Measurements from ENCODE around the gene SSH3. TPM values are rescaled to one million over a fixed set of nuclear protein-coding genes. Genes with fewer than 3 reads are reported as not detected.

Gene SSH3
- total RNA-seq, 8 experiments from 2014 or later = 0.54 to 26.8 (median 1.5) TPM

GRCh38 chr11:67262731-67263675 is 40.3 kb upstream of the SSH3 start:
- 0 to 80% (median 30%) methylated on average over 1 to 14 of the region's 22 CpGs; no CpG with 5 or more reads in 2 of the 10 experiments for WGBS, 10 experiments

DNA sequence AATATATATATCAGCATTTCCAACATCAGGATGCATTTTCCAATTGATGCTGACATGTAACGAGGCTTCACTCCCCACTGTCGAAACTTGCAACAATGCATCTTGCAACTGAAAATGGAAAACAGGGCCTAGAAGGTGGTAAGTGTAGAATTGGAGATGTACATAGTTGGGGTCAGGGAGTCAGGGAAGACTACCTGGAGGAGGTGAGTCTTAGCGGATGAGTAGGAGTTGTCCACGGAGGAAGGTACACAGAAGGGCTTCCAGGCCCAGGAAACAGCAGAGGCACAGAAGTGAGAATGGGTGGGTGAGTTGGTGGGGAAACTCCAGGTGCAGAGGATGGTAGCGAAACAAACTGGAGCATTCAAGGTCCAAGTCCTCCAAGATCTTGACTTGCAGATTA is 39.1 kb upstream of the SSH3 start:
- 83 to 100% (median 94%) methylated on average over 1 to 5 of the region's 5 CpGs; no CpG with 5 or more reads in 1 of the 10 experiments for WGBS, 10 experiments
- no peak for ATAC-seq (replicated peaks in 6 of 8)
- Histone ChIP-seq H3K4me1 (replicated peaks in 1 of 2) (peaks cover 13 to 20% of the 10 kb centered on the region in 2 donors), H3K27ac (no peak overlapping the region), H3K4me3 (no peak overlapping the region)
- in situ Hi-C loops (cut with MboI; ENCODE audit: low pct_unique_long_range_greater_than_20kb in 2 of 9, low sequenced_read_pairs in 9 of 9, unreplicated experiment in 9 of 9) = loop anchor here in 1 of 9 experiments (10.0 kb wide), 1 partner anchor 51 kb away; no protein-coding TSS in a partner anchor

More at GRCh38 chr11:67262731-67263675, 40.3 kb upstream of the SSH3 start:
- H3K4me3 ChIP-seq = no peak overlapping the region
- H3K4me1 ChIP-seq (replicated peaks in 1 of 2) = peaks cover 9 to 13% of the 10 kb centered on the region in 2 donors
- no peak overlapping the region for H3K27ac ChIP-seq
- ATAC-seq (replicated peaks in 6 of 8) = peak; percentile 33 to 73 (median 66)
- in situ Hi-C loops (cut with MboI; ENCODE audit: low pct_unique_long_range_greater_than_20kb in 2 of 9, low sequenced_read_pairs in 9 of 9, unreplicated experiment in 9 of 9) = loop anchor here in 1 of 9 experiments (10.0 kb wide), 1 partner anchor 52 kb away; no protein-coding TSS in a partner anchor

- no peak for ATAC-seq (replicated peaks in 6 of 8)
- Histone ChIP-seq H3K4me1 (replicated peaks in 1 of 2) (peaks cover 21 to 27% of the 10 kb centered on the region in 2 donors), H3K4me3 (no peak overlapping the region), H3K27ac (no peak overlapping the region)
- in situ Hi-C loops (cut with MboI; ENCODE audit: low pct_unique_long_range_greater_than_20kb in 2 of 9, low sequenced_read_pairs in 9 of 9, unreplicated experiment in 9 of 9) = loop anchor here in 1 of 9 experiments (10.0 kb wide), 1 partner anchor 50 kb away; no protein-coding TSS in a partner anchor
- 73 to 90% (median 83%) methylated on average over 1 to 2 of the region's 7 CpGs; no CpG with 5 or more reads in 5 of the 10 experiments for WGBS, 10 experiments
These were observed 38.3 kb upstream of the SSH3 start for GRCh38 chr11:67264877-67265632.

- WGBS, 10 experiments = 0 to 66% (median 40%) methylated on average over 1 to 14 of the region's 54 CpGs; no CpG with 5 or more reads in 3 of the 10 experiments
- Histone ChIP-seq H3K4me3 (peak overlapping the region; percentile 70 to 100 (median 85)), H3K4me1 (replicated peaks in 1 of 2) (peaks cover 27 to 35% of the 10 kb centered on the region in 2 donors), H3K27ac (peak overlapping the region; percentile 65 to 88)
- peak; percentile 59 to 67 (median 64) for ATAC-seq (replicated peaks in 6 of 8)
- in situ Hi-C loops (cut with MboI; ENCODE audit: low pct_unique_long_range_greater_than_20kb in 2 of 9, low sequenced_read_pairs in 9 of 9, unreplicated experiment in 9 of 9) = loop anchor here in 1 of 9 experiments (10.0 kb wide), 1 partner anchor 49 kb away; no protein-coding TSS in a partner anchor
These were observed 37.5 kb upstream of the SSH3 start for GRCh38 chr11:67265633-67266448.

GRCh38 chr11:67266449-67267187 is 36.7 kb upstream of the SSH3 start, which contains the start of gene GRK2:
Gene GRK2, plus strand, starts transcription at chr11:67266473. Its CDS starts 227 bp downstream, at chr11:67266700.
- no CpG with 5 or more reads among the region's 103 CpGs for WGBS, 10 experiments
- H3K4me1 ChIP-seq (replicated peaks in 1 of 2) = peaks cover 27 to 32% of the 10 kb centered on the region in 2 donors
- peak within 1 kb of the TSS; percentile 70 to 100 (median 85) for H3K4me3 ChIP-seq
- ATAC-seq (replicated peaks in 6 of 8) = peak; percentile 43 to 56 (median 48)
- in situ Hi-C loops (cut with MboI; ENCODE audit: low pct_unique_long_range_greater_than_20kb in 2 of 9, low sequenced_read_pairs in 9 of 9, unreplicated experiment in 9 of 9) = loop anchor here in 1 of 9 experiments (10.0 kb wide), 1 partner anchor 48 kb away; no protein-coding TSS in a partner anchor
- H3K27ac ChIP-seq = peak within 1 kb of the TSS; percentile 65 to 88

- WGBS, 10 experiments = 27 to 94% (median 70%) methylated on average over 1 to 7 of the region's 30 CpGs; no CpG with 5 or more reads in 5 of the 10 experiments
- peak overlapping the region; percentile 70 to 100 (median 85) for H3K4me3 ChIP-seq
- H3K27ac ChIP-seq = peak overlapping the region in 1 of 2 donors; percentile 88
- peak in 5 of 8 experiments; percentile 0 to 17 (median 12) for ATAC-seq (replicated peaks in 6 of 8)
- in situ Hi-C loops (cut with MboI; ENCODE audit: low pct_unique_long_range_greater_than_20kb in 2 of 9, low sequenced_read_pairs in 9 of 9, unreplicated experiment in 9 of 9) = loop anchor here in 1 of 9 experiments (10.0 kb wide), 1 partner anchor 47 kb away; no protein-coding TSS in a partner anchor
- H3K4me1 ChIP-seq (replicated peaks in 1 of 2) = peaks cover 27 to 32% of the 10 kb centered on the region in 2 donors
These were observed 35.9 kb upstream of the SSH3 start for GRCh38 chr11:67267188-67268080.

DNA sequence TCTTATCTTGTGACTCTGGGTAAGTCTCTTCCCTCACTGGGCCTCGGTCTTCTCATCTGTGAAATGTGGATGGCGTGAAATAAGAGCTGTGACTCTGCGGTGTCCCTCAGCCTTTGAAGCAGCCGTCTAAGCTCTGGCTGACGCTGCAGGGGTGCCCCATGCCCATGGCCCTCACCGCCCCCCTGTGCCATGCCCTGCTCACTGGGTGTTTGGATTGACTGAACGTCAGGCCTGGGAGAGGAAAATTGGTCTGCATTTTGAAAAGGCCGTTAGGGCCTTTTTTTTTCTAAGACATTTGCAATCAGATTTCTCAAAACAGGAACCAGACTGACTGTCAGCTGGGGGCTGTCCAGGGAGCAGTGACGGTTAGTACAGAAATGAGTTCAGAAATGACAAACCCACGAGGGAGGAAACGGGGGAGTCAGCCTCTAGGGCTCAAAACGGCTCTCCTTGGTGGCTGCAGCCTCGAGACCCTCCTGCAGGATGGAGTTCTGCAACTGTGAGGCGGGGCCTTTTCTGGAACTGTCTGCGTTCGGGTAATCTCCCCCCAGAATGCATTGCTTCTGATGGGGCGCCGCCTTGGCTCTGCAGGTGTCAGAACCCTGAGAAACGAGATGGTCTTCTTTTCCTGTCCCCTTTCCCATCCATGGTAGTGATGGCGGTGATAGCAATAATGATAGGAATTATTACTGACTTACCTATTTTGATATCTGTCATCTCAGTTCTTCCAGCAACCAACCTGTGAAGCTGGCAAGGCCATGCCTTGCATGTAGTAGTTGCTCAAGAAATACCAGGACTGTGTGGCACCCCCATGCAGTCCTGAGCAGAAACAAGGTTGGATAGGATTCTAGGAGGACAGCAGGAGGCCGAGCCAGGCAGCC is 35.0 kb upstream of the SSH3 start:
- no peak for ATAC-seq (replicated peaks in 6 of 8)
- Histone ChIP-seq H3K27ac (no peak overlapping the region), H3K4me3 (peak overlapping the region in 1 of 5 donors; percentile 6), H3K4me1 (replicated peaks in 1 of 2) (peaks cover 27 to 28% of the 10 kb centered on the region in 2 donors)
- in situ Hi-C loops (cut with MboI; ENCODE audit: low pct_unique_long_range_greater_than_20kb in 2 of 9, low sequenced_read_pairs in 9 of 9, unreplicated experiment in 9 of 9) = loop anchor here in 1 of 9 experiments (10.0 kb wide), 1 partner anchor 46 kb away; no protein-coding TSS in a partner anchor
- 73 to 96% (median 89%) methylated on average over 1 to 9 of the region's 21 CpGs; no CpG with 5 or more reads in 2 of the 10 experiments for WGBS, 10 experiments

DNA sequence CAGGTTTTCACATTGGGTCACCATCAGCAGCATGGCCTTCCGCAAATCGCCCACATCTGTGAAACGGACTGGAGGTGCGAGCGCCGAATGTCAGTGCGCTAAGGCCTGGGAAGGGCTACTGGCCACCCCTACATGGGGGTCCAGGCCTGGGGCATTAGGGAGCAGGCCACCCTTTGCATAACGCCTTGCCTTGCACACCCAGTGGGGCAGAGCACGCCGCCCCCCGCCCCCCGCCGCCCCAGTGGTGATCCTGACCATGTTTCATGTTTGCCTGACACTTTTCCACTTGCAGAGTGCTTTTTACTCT is 34.4 kb upstream of the SSH3 start:
- no peak for ATAC-seq (replicated peaks in 6 of 8)
- WGBS, 10 experiments = 100% methylated on average over 2 of the region's 13 CpGs; no CpG with 5 or more reads in 8 of the 10 experiments

GRCh38 chr11:67269401-67270255 is 33.7 kb upstream of the SSH3 start:
- no peak for ATAC-seq (replicated peaks in 6 of 8)
- 30 to 80% (median 46%) methylated on average over 1 to 9 of the region's 15 CpGs; no CpG with 5 or more reads in 3 of the 10 experiments for WGBS, 10 experiments
- in situ Hi-C loops (cut with MboI; ENCODE audit: low pct_unique_long_range_greater_than_20kb in 2 of 9, low sequenced_read_pairs in 9 of 9, unreplicated experiment in 9 of 9) = loop anchor here in 1 of 9 experiments (10.0 kb wide), 1 partner anchor 45 kb away; no protein-coding TSS in a partner anchor
- peak overlapping the region in 2 of 5 donors; percentile 2 to 13 for H3K4me3 ChIP-seq
- H3K4me1 ChIP-seq (replicated peaks in 1 of 2) = peaks cover 27 to 28% of the 10 kb centered on the region in 2 donors
- H3K27ac ChIP-seq = no peak overlapping the region

More for the DNA sequence above, 34.4 kb upstream of the SSH3 start:
- Histone ChIP-seq H3K4me3 (no peak overlapping the region), H3K27ac (no peak overlapping the region), H3K4me1 (replicated peaks in 1 of 2) (peaks cover 27 to 28% of the 10 kb centered on the region in 2 donors)
- in situ Hi-C loops (cut with MboI; ENCODE audit: low pct_unique_long_range_greater_than_20kb in 2 of 9, low sequenced_read_pairs in 9 of 9, unreplicated experiment in 9 of 9) = loop anchor here in 1 of 9 experiments (10.0 kb wide), 1 partner anchor 46 kb away; no protein-coding TSS in a partner anchor
